Loucy (cell line): ENCODE data around the gene DNAH6.

Source experiments
- H2AFZ ChIP-seq: fragments of 200-600 bp; sonication (generic); 2 replicates; pipeline ENCODE4 v1.6.0; 2016; ENCODE audit warnings: antibody characterized with exemption, mild to moderate bottlenecking, low read length, moderate library complexity
- H3F3A ChIP-seq: fragments of 200-600 bp; 2 replicates; pipeline ENCODE4 v1.6.0; 2016; ENCODE audit warnings: antibody characterized with exemption, low read depth, mild to moderate bottlenecking
- H3K27me3 ChIP-seq: fragments of 200-600 bp; sonication (generic); 2 replicates; pipeline ENCODE4 v1.6.1; 2014; ENCODE audit warnings: low read length, mild to moderate bottlenecking; ENCODE audit not compliant: insufficient read depth, poor library complexity, severe bottlenecking
- H3K36me3 ChIP-seq: fragments of 200-600 bp; sonication (generic); 2 replicates; pipeline ENCODE4 v1.6.1; 2016; ENCODE audit warnings: low read length; ENCODE audit not compliant: insufficient read depth
- H3K4me1 ChIP-seq: fragments of 200-600 bp; sonication (generic); 2 replicates; pipeline ENCODE4 v1.5.1; 2014; ENCODE audit warnings: low read length, mild to moderate bottlenecking; ENCODE audit not compliant: insufficient read depth, poor library complexity, severe bottlenecking
- H3K4me2 ChIP-seq: fragments of 200-600 bp; sonication (generic); 2 replicates; pipeline ENCODE4 v1.6.0; 2014; ENCODE audit warnings: antibody characterized with exemption, low read length, low read depth, mild to moderate bottlenecking; ENCODE audit not compliant: poor library complexity, severe bottlenecking
- H3K4me3 ChIP-seq: fragments of 200-600 bp; sonication (generic); 2 replicates; pipeline ENCODE4 v1.5.1; 2014; ENCODE audit warnings: low read length, mild to moderate bottlenecking, mixed read lengths; ENCODE audit not compliant: poor library complexity, severe bottlenecking
- H3K79me2 ChIP-seq: fragments of 200-600 bp; sonication (generic); 2 replicates; pipeline ENCODE4 v1.6.1; 2014; ENCODE audit warnings: low read length; ENCODE audit not compliant: insufficient read depth
- H3K9ac ChIP-seq: fragments of 200-600 bp; sonication (generic); 2 replicates; pipeline ENCODE4 v1.6.0; 2014; ENCODE audit warnings: mild to moderate bottlenecking, low read depth, low read length, moderate library complexity; ENCODE audit not compliant: poor library complexity, severe bottlenecking
- H3K9me2 ChIP-seq: fragments of 200-600 bp; sonication (generic); replicated peaks from 2 replicates; pipeline ENCODE4 v1.6.1; 2016; ENCODE audit warnings: low read depth, low read length, mixed read lengths
- H3K9me3 ChIP-seq: fragments of 200-600 bp; sonication (generic); 2 replicates; pipeline ENCODE4 v1.6.1; 2014; ENCODE audit warnings: mild to moderate bottlenecking, antibody characterized with exemption, low read length, low read depth; ENCODE audit not compliant: insufficient read depth
- H4K20me1 ChIP-seq: fragments of 200-600 bp; sonication (generic); 2 replicates; pipeline ENCODE4 v1.6.0; 2014; ENCODE audit warnings: antibody characterized with exemption, low read length, mild to moderate bottlenecking; ENCODE audit not compliant: insufficient read depth, poor library complexity, severe bottlenecking
- CTCF ChIP-seq: fragments of 200-600 bp; sonication (generic); conservative IDR thresholded peaks from 2 replicates; pipeline ENCODE4 v1.5.1; 2014; ENCODE audit warnings: mild to moderate bottlenecking, antibody characterized with exemption, low read length
- EZH2phosphoT487 ChIP-seq: fragments of 200-600 bp; IDR thresholded peaks from 2 replicates; pipeline ENCODE4 v1.6.1; 2018; ENCODE audit warnings: antibody characterized with exemption, mild to moderate bottlenecking, moderate library complexity, borderline replicate concordance

The DNAH6 gene

GRCh38 chr2:84478867-84479266 lies 37.4 kb upstream of the DNAH6 start:
- Histone ChIP-seq H3K79me2 (no peaks in the 10 kb centered on the region), H3K36me3 (no peaks in the 10 kb centered on the region), H2AFZ (no peak overlapping the region), H3K4me3 (no peak overlapping the region), H3K9me2 (no peaks in the 10 kb centered on the region), H4K20me1 (no peaks in the 10 kb centered on the region), H3K9ac (no peak overlapping the region), H3K4me2 (no peak overlapping the region), H3K27me3 (no peaks in the 10 kb centered on the region), H3K4me1 (no peaks in the 10 kb centered on the region), H3K9me3 (0 out of 2 replicates have a peak, but pooled peaks cover 3% of the 10 kb centered on the region), H3F3A (no peaks in the 10 kb centered on the region)
- TF ChIP-seq EZH2phosphoT487 (no peak), CTCF (no peak)

GRCh38 chr2:84481702-84482101 lies 34.6 kb upstream of the DNAH6 start:
- H3K4me2 ChIP-seq = no peak overlapping the region
- H3K79me2 ChIP-seq = no peaks in the 10 kb centered on the region
- no peaks in the 10 kb centered on the region for H3K36me3 ChIP-seq
- H3K9ac ChIP-seq = no peak overlapping the region
- no peaks in the 10 kb centered on the region for H4K20me1 ChIP-seq
- H3K4me1 ChIP-seq = no peaks in the 10 kb centered on the region
- no peak for TF ChIP-seq CTCF
- no peak for TF ChIP-seq EZH2phosphoT487
- H2AFZ ChIP-seq = no peak overlapping the region
- no peaks in the 10 kb centered on the region for H3K9me2 ChIP-seq
- no peaks in the 10 kb centered on the region for H3F3A ChIP-seq
- H3K4me3 ChIP-seq = no peak overlapping the region
- H3K9me3 ChIP-seq = 0 out of 2 replicates have a peak, but pooled peaks cover 3% of the 10 kb centered on the region
- no peaks in the 10 kb centered on the region for H3K27me3 ChIP-seq

GRCh38 chr2:84482603-84483002 lies 33.7 kb upstream of the DNAH6 start:
- TF ChIP-seq CTCF (no peak), EZH2phosphoT487 (no peak)
- H3K27me3 ChIP-seq = no peaks in the 10 kb centered on the region

More at GRCh38 chr2:84482603-84483002, 33.7 kb upstream of the DNAH6 start:
- Histone ChIP-seq H2AFZ (no peak overlapping the region), H3F3A (no peaks in the 10 kb centered on the region), H3K79me2 (no peaks in the 10 kb centered on the region), H3K36me3 (no peaks in the 10 kb centered on the region), H3K4me3 (no peak overlapping the region), H3K9me3 (0 out of 2 replicates have a peak, but pooled peaks cover under 1% of the 10 kb centered on the region), H4K20me1 (no peaks in the 10 kb centered on the region), H3K9me2 (no peaks in the 10 kb centered on the region), H3K4me2 (no peak overlapping the region), H3K9ac (no peak overlapping the region), H3K4me1 (no peaks in the 10 kb centered on the region)
